LNCaP clone FGC (cell line): ENCODE measurements around the gene MCTP1.

ENCODE experiments used
- DNase-seq: peaks from one replicate; pipeline ENCODE4 v3.0.0-alpha.2; 2011; ENCODE audit warnings: low read depth
- H3K4me3 ChIP-seq: 2 replicates; pipeline ENCODE4 v1.5.1; 2011; ENCODE audit warnings: mild to moderate bottlenecking, low read depth, low read length, control low read depth
- CTCF ChIP-seq: IDR thresholded peaks from 2 replicates; pipeline ENCODE4 v1.5.1; 2012; ENCODE audit warnings: mild to moderate bottlenecking; ENCODE audit not compliant: control insufficient read depth, insufficient read depth; ENCODE audit errors: extremely low read depth

Gene MCTP1

GRCh38 chr5:94698197-94698596 is 586.7 kb downstream of the MCTP1 start:
- DNase-seq: no peak
- no peak overlapping the region for H3K4me3 ChIP-seq
- TF ChIP-seq CTCF: no peak

- H3K4me3 ChIP-seq: no peak overlapping the region
- TF ChIP-seq CTCF: no peak
- no peak for DNase-seq
Observed at GRCh38 chr5:94694671-94695070, 590.2 kb downstream of the MCTP1 start.

GRCh38 chr5:94693845-94694370 is 591.0 kb downstream of the MCTP1 start:
- DNase-seq: no peak
- H3K4me3 ChIP-seq: no peak overlapping the region
- TF ChIP-seq CTCF: no peak

- TF ChIP-seq CTCF: peak; percentile 51
- no peak for DNase-seq
- no peak overlapping the region for H3K4me3 ChIP-seq
Observed at GRCh38 chr5:94693043-94693822, 591.7 kb downstream of the MCTP1 start.

GRCh38 chr5:94692581-94692980 is 592.3 kb downstream of the MCTP1 start:
- no peak overlapping the region for H3K4me3 ChIP-seq
- no peak for DNase-seq
- no peak for TF ChIP-seq CTCF

GRCh38 chr5:94691949-94692348 is 592.9 kb downstream of the MCTP1 start:
- TF ChIP-seq CTCF: no peak
- no peak overlapping the region for H3K4me3 ChIP-seq
- no peak for DNase-seq

GRCh38 chr5:94691291-94691690 is 593.6 kb downstream of the MCTP1 start:
- no peak for TF ChIP-seq CTCF
- no peak for DNase-seq
- no peak overlapping the region for H3K4me3 ChIP-seq
